GM23338 (cell line): ENCODE measurements around the gene CD300LB. TPM values are rescaled to one million over a fixed set of nuclear protein-coding genes. Genes with fewer than 3 reads are reported as not detected.

Experiments used
- ATAC-seq: fragments of 200-7000 bp; cut with Tn5 transposase; 3 replicates; pipeline ENCODE4 v1.9.1; 2020
- DNase-seq: peaks from one replicate; pipeline ENCODE4 v3.0.0-alpha.2; 2015; ENCODE audit warnings: low spot score
- H2AFZ ChIP-seq: fragments of 200-600 bp; sonication (generic); 2 replicates; pipeline ENCODE4 v1.8.0; 2016; ENCODE audit warnings: antibody characterized with exemption, mild to moderate bottlenecking, moderate library complexity
- H3F3A ChIP-seq: fragments of 200-600 bp; sonication (generic); replicated peaks from 2 replicates; pipeline ENCODE4 v1.8.0; 2017; ENCODE audit warnings: antibody characterized with exemption, mixed run types, low read depth
- H3K27ac ChIP-seq: fragments of 200-600 bp; sonication (generic); 2 replicates; pipeline ENCODE4 v1.6.1; 2016; ENCODE audit warnings: low read depth
- H3K27me3 ChIP-seq: fragments of 200-600 bp; sonication (generic); 2 replicates; pipeline ENCODE4 v1.8.0; 2016; ENCODE audit warnings: mild to moderate bottlenecking, mixed run types, moderate library complexity; ENCODE audit not compliant: insufficient read depth
- H3K36me3 ChIP-seq: fragments of 200-600 bp; sonication (generic); 2 replicates; pipeline ENCODE4 v1.8.0; 2016; ENCODE audit warnings: mild to moderate bottlenecking; ENCODE audit not compliant: insufficient read depth
- H3K4me1 ChIP-seq: fragments of 200-600 bp; sonication (generic); 2 replicates; pipeline ENCODE4 v1.8.0; 2016; ENCODE audit warnings: mild to moderate bottlenecking, moderate library complexity; ENCODE audit not compliant: insufficient read depth
- H3K4me2 ChIP-seq: fragments of 200-600 bp; sonication (generic); 2 replicates; pipeline ENCODE4 v1.7.1; 2017; ENCODE audit warnings: mixed run types
- H3K4me3 ChIP-seq: fragments of 200-600 bp; sonication (generic); 2 replicates; pipeline ENCODE4 v1.6.1; 2016; ENCODE audit warnings: mixed run types
- H3K79me2 ChIP-seq: fragments of 200-600 bp; sonication (generic); replicated peaks from 2 replicates; pipeline ENCODE4 v1.8.0; 2017; ENCODE audit warnings: mild to moderate bottlenecking; ENCODE audit not compliant: insufficient read depth
- H3K9me2 ChIP-seq: fragments of 200-600 bp; sonication (generic); 2 replicates; pipeline ENCODE4 v1.8.0; 2017; ENCODE audit not compliant: insufficient read depth
- H4K20me1 ChIP-seq: fragments of 200-600 bp; sonication (generic); replicated peaks from 2 replicates; pipeline ENCODE4 v1.8.0; 2017; ENCODE audit warnings: mild to moderate bottlenecking; ENCODE audit not compliant: insufficient read depth
- H3K27ac Mint-ChIP-seq: 2 replicates; pipeline ENCODE4 v1.8.0; 2020; ENCODE audit warnings: inconsistent platforms, mild to moderate bottlenecking, moderate library complexity, mixed read lengths
- H3K27me3 Mint-ChIP-seq: 3 replicates; pipeline ENCODE4 v1.8.0; 2022; ENCODE audit warnings: low read depth, mild to moderate bottlenecking, moderate library complexity, mixed read lengths, inconsistent platforms; ENCODE audit not compliant: insufficient read depth, poor library complexity
- H3K36me3 Mint-ChIP-seq: 3 replicates; pipeline ENCODE4 v1.8.0; 2021; ENCODE audit warnings: low read depth, mild to moderate bottlenecking, inconsistent platforms, moderate library complexity, mixed read lengths
- H3K4me1 Mint-ChIP-seq: 3 replicates; pipeline ENCODE4 v1.8.0; 2020; ENCODE audit warnings: mild to moderate bottlenecking, inconsistent platforms, mixed read lengths
- H3K4me3 Mint-ChIP-seq: 3 replicates; pipeline ENCODE4 v1.8.0; 2021; ENCODE audit warnings: moderate library complexity, mild to moderate bottlenecking, inconsistent platforms, mixed read lengths
- H3K9me3 Mint-ChIP-seq: 3 replicates; pipeline ENCODE4 v1.8.0; 2020; ENCODE audit warnings: moderate library complexity, mild to moderate bottlenecking, inconsistent platforms, mixed read lengths
- CREB1 ChIP-seq: fragments of 250-450 bp; sonication (Bioruptor Pico); IDR thresholded peaks from 2 replicates; pipeline ENCODE4 v1.5.0; 2020; ENCODE audit warnings: low read depth, mild to moderate bottlenecking, moderate library complexity
- CTCF ChIP-seq, 2 experiments: fragments of 200-600 bp in 1 of 2; sonication (generic) in 1 of 2; conservative IDR thresholded peaks; 2 replicates each; pipeline versions ENCODE4 v1.5.1 to v1.6.1; 2016 to 2017; ENCODE audit warnings: antibody characterized with exemption in 2 of 2, low read depth in 2 of 2, mild to moderate bottlenecking in 2 of 2, moderate library complexity in 1 of 2
- EZH2 ChIP-seq: fragments of 200-600 bp; sonication (generic); IDR thresholded peaks from one replicate; pipeline ENCODE4 v1.8.0; 2017; ENCODE audit warnings: antibody characterized with exemption, mild to moderate bottlenecking, low read depth; ENCODE audit not compliant: unreplicated experiment
- EZH2phosphoT487 ChIP-seq: fragments of 200-600 bp; sonication (generic); IDR thresholded peaks from one replicate; pipeline ENCODE4 v1.8.1; 2018; ENCODE audit warnings: antibody characterized with exemption; ENCODE audit not compliant: unreplicated experiment
- JUNB ChIP-seq: IDR thresholded peaks from one replicate; pipeline ENCODE4 v1.6.1; 2016; ENCODE audit warnings: antibody characterized with exemption; ENCODE audit not compliant: unreplicated experiment
- NANOG ChIP-seq: IDR thresholded peaks from 2 replicates; pipeline ENCODE4 v1.6.1; 2016; ENCODE audit warnings: antibody characterized with exemption, borderline replicate concordance
- POLR2AphosphoS5 ChIP-seq: IDR thresholded peaks from 2 replicates; pipeline ENCODE4 v1.6.1; 2016; ENCODE audit warnings: antibody characterized with exemption, low read depth
- REST ChIP-seq: IDR thresholded peaks from one replicate; pipeline ENCODE4 v1.6.1; 2018; ENCODE audit warnings: antibody characterized with exemption; ENCODE audit not compliant: unreplicated experiment
- STAT1 ChIP-seq: IDR thresholded peaks from one replicate; pipeline ENCODE4 v1.6.1; 2016; ENCODE audit warnings: antibody characterized with exemption; ENCODE audit not compliant: unreplicated experiment
- ZNF114 ChIP-seq: fragments of 250-450 bp; sonication (Bioruptor Pico); IDR thresholded peaks from 2 replicates; pipeline ENCODE4 v1.5.0; 2020; ENCODE audit warnings: mild to moderate bottlenecking, moderate library complexity
- ZNF331 ChIP-seq: fragments of 250-450 bp; sonication (Bioruptor Pico); IDR thresholded peaks from 2 replicates; pipeline ENCODE4 v1.5.0; 2020; ENCODE audit warnings: low read depth, mild to moderate bottlenecking, moderate library complexity
- ZNF462 ChIP-seq: fragments of 250-450 bp; sonication (Bioruptor Pico); IDR thresholded peaks from 2 replicates; pipeline ENCODE4 v1.5.0; 2020; ENCODE audit warnings: mild to moderate bottlenecking, moderate library complexity
- polyA plus RNA-seq: library from polyadenylated mRNA; unstranded; fragments of >200 nt; fragmentation: Nextera tagmentation; extraction: Ambion mirVana; gene quantifications from 2 replicates; pipeline ENCODE4 v1.2.1, GENCODE V29; 2016
- total RNA-seq: library from RNA; depleted of rRNA; stranded (reverse); fragments of >200 nt; shearing (Covaris generic); gene quantifications from 2 replicates; pipeline ENCODE4 v1.2.3, GENCODE V29; 2014
- TF ChIP-seq, protein P1 (sequence below): IDR thresholded peaks from 2 replicates; pipeline ENCODE4 v1.6.1; 2016; ENCODE audit warnings: antibody characterized with exemption

The CD300LB gene
- total and polyA plus RNA-seq, 2 experiments from 2014 or later = not detected

- H3K79me2 ChIP-seq = no peaks in the 10 kb centered on the region
- no peaks in the 10 kb centered on the region for H3F3A ChIP-seq
- no peak overlapping the region for H3K27ac Mint-ChIP-seq
- no peak overlapping the region for H2AFZ ChIP-seq
- no peaks in the 10 kb centered on the region for H3K36me3 Mint-ChIP-seq
- H3K4me3 Mint-ChIP-seq = no peak overlapping the region
- no peaks in the 10 kb centered on the region for H3K4me1 ChIP-seq
- no peak overlapping the region for H3K4me2 ChIP-seq
- no peak for DNase-seq
- no peaks in the 10 kb centered on the region for H3K27me3 ChIP-seq
- TF ChIP-seq ZNF331 (CRISPR knock-in tag) (no peak), ZNF114 (no peak), EZH2 (no peak), NANOG (no peak), JUNB (no peak), EZH2phosphoT487 (no peak), POLR2AphosphoS5 (no peak), REST (no peak), ZNF462 (no peak), CREB1 (CRISPR knock-in tag) (no peak), CTCF (conservative IDR thresholded peaks at IDR 0.05; ENCODE audit: low read depth in 2 of 2) (no peak), STAT1 (no peak)
- TF ChIP-seq, protein P1, sequence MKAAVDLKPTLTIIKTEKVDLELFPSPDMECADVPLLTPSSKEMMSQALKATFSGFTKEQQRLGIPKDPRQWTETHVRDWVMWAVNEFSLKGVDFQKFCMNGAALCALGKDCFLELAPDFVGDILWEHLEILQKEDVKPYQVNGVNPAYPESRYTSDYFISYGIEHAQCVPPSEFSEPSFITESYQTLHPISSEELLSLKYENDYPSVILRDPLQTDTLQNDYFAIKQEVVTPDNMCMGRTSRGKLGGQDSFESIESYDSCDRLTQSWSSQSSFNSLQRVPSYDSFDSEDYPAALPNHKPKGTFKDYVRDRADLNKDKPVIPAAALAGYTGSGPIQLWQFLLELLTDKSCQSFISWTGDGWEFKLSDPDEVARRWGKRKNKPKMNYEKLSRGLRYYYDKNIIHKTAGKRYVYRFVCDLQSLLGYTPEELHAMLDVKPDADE = no peak
- no peaks in the 10 kb centered on the region for H4K20me1 ChIP-seq
- H3K27ac ChIP-seq = no peak overlapping the region
- H3K36me3 ChIP-seq = no peaks in the 10 kb centered on the region
- ATAC-seq = no peak
- peaks cover 11% of the 10 kb centered on the region for H3K9me3 Mint-ChIP-seq
- no peaks in the 10 kb centered on the region for H3K9me2 ChIP-seq
- peaks cover 4% of the 10 kb centered on the region for H3K4me1 Mint-ChIP-seq
- H3K27me3 Mint-ChIP-seq = peaks cover 10% of the 10 kb centered on the region
- no peak overlapping the region for H3K4me3 ChIP-seq
Measured at GRCh38 chr17:74528491-74529199, 2.6 kb downstream of the CD300LB start.
